HG03064 (cell line): ENCODE results near the gene BMP4.

Experiments
- ATAC-seq: cut with Tn5 transposase; IDR thresholded peaks from one replicate; pipeline ENCODE4 v1.9.1; 2021; ENCODE audit warnings: low read depth; ENCODE audit not compliant: unreplicated experiment

BMP4 gene

GRCh38 chr14:53967606-53968005 is 11.0 kb upstream of the BMP4 start:
- ATAC-seq: no peak

DNA sequence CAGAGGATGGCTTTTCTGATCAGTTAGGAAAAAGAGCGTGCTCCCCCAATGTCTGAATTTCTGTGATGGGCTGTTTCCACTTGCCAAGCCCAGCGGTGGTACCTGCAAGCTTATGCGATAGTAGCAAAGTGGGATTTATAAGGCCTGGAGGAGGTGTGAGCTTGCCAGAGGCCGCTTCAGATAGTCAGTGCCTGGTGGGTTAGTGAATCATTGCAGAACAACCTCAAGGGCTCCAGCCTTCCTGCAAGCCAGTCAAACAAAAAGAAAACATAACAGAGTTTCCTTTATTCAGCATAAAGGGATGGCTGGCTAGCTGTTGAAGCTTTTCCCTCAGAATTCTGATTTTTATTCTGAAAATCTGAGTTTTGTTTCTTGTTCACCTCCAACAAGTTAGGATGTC is 7.6 kb upstream of the BMP4 start:
- ATAC-seq: no peak

DNA sequence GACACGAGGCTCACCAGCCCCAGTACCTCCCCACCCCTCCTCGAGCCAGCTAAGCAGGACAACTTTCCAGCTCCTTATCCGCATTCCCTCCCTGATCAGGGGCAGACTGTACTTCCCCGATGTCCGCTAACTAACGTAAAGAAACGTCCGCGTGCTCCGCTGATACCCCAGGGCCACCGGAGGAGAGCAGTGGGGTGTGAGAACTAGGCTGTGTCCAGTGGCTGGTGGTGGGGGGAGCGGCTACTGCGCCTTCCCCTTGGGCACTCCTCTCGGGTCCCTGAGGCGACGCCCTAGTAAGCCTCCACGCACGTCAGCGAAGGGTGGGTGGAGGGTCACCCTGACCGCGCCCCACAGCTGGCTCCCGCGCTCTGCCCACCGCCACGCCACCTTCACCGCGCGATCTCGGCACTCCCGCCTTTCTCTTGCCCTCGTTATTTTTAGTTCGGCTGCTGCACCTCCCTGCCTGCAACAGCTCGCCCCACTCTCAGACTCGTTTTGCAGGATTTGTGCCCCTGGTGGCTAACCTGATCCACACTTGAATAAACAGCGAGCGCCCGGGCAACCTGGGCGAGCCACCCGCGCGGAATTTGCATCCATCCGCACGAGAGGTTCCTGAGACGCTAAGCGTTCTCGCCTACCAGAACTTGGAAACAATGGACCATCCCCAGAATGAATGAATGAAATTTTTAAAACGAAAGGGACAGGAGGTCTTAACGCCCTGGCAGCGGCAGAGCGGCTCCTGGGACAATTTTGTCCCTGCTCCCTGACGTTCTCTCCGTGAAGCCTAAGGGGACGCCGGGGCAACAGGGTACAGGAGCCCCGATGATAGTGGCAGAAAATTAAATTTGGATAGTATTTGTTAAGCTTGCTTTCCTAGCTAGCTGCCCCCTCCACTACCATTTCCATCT is 6.9 kb upstream of the BMP4 start:
- ATAC-seq: no peak

- ATAC-seq: no peak
Observed at GRCh38 chr14:53962953-53963319, 6.3 kb upstream of the BMP4 start.

DNA sequence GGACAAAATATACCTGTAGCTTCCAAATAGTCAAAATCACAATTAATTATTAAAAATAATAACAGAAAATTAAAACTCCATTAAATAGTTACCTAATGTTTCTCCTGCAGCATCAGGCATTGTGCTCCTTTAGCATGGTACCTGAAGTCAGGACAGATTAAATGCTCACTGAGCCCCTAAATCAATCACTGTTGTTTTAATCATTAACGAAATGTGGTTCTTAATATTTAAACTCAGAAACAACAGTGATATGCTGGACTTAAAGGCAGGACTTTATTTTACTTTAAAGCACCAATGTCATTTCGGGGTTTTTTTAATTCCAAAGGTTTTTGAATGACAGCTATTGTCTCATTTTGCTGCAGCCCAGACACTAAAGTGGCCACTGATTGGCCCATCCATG is 2.0 kb upstream of the BMP4 start:
- ATAC-seq: no peak

- no peak for ATAC-seq
Observed at GRCh38 chr14:53957739-53958138, 1.1 kb upstream of the BMP4 start.

DNA sequence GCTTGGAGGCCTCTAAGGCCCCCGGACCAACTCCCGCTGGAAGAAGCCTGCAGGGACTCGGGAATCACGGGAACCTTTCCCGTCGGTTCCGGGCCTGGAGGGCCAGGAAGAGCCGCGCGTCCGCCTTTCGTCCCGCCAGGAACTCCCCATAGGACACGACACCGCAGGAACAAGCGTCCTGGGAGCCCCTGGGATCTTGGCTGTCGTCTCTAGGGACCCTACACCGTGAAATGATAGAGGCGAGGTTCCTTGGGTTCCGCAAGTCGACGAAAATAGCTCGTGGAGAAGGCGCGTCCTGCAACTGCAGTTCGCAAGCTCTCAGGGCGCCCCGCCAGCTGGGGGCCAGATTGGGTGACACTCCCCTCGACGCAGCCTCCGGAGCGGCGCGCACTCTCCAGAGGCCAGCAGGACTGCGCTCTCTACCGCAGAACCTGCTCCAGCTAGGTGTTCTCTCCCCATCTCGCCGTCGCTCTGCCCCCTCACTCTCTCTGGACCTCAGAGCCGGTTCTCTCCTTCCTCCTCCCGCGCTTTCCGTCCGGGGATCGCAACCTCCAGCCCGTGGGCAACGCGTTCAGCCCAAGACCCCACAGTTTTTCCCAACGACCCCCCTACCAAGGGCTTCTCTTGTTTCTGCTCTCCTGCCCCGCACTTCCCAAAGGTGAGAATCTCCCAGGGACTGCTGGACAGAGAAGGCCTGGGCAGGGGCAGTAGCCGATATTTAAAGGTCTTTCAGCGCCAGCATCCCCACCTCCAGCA is 776 bp downstream of the BMP4 start:
- no peak for ATAC-seq

- ATAC-seq: no peak
Observed at GRCh38 chr14:53955229-53955556, 1.4 kb downstream of the BMP4 start.

DNA sequence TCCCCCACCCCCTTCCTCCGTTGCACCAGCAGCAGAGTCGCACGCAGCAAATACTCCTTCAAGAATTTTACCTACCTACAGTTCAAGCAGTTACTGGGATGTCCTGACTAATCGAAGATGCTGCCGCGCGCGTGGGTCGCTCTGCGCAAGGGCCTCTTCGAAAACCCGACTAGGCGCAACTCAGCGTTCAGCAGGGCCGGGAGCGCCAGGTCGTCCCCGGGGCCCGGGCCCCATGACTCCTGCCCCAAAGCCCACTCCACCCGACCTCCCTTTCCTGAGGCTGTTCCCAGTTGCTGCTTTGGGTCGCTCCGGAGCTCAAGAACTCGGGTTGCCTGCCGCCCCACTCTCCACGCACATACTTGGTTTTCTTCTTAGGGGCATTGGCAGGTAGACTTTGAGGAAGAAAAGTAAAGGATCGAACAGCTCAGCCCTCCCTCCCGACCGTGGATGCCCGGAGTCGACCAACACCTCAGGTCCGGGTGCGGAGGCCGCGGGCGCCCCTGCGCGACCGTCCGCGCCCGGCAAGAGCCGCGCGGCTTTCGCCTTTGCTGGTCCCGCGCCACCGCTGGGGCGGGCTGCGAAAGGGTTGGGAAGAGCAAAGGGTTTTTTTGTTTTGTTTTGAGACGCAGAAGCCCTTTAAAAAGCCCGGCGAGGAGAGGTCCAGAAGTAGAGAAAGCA is 1.9 kb downstream of the BMP4 start:
- ATAC-seq: no peak

- ATAC-seq: no peak
Observed at GRCh38 chr14:53953828-53954550, 2.6 kb downstream of the BMP4 start.

GRCh38 chr14:53953002-53953827 is 3.4 kb downstream of the BMP4 start:
- ATAC-seq: no peak

GRCh38 chr14:53952533-53952932 is 4.1 kb downstream of the BMP4 start:
- ATAC-seq: no peak

DNA sequence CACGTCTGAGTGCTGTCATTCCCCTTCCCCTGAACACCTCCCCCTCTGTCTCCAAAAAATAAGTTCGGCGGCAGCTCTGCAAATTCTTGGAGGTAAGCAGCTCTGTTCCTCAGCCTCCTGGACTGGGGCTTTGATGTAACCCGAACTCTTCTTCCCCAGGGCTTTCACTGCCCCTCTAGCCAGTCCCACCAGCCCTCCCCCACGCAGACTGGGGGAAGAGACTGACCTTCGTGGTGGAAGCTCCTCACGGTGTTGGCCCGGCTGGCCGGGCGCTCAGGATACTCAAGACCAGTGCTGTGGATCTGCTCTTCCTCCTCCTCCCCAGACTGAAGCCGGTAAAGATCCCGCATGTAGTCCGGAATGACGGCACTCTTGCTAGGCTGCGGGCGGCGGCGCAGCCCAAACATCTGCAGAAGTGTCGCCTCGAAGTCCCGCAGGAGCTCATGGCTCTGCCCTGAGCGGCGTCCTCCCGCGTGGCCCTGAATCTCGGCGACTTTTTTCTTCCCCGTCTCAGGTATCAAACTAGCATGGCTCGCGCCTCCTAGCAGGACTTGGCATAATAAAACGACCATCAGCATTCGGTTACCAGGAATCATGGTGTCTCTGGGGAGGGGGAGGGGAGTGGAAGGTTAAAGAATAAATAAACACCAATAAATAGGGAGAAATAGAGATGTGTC is 4.9 kb downstream of the BMP4 start:
- no peak for ATAC-seq

DNA sequence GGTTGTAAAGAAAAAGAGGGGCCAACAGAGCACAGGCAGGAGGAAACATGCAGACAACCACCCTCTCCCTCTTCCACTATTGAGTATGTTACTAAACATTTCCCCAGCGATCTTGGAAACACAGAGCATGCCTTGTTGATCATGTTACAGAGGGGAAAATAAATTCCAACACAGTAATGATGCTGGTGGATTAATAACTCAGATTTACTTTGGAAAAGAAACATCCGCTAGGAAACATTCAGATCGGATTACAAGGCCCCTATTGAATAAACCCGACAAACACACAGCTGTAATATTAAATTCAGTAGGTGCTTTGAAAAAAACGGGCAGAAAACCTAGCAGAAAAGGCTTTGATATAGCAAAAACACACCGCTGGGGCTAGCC is 5.4 kb downstream of the BMP4 start:
- ATAC-seq: no peak

- no peak for ATAC-seq
Observed at GRCh38 chr14:53950031-53950793, 6.4 kb downstream of the BMP4 start.

GRCh38 chr14:53949201-53949600 is 7.4 kb downstream of the BMP4 start:
- no peak for ATAC-seq

- no peak for ATAC-seq
Observed at GRCh38 chr14:53948205-53948884, 8.3 kb downstream of the BMP4 start.
